IMR-90 (cell line): ENCODE results near the gene SNX5. TPM values are rescaled to one million over a fixed set of nuclear protein-coding genes. Genes with fewer than 3 reads are reported as not detected.

Source experiments
- ATAC-seq: fragments of 200-7000 bp; cut with Tn5 transposase; 2 replicates; pipeline ENCODE4 v1.9.1; 2020; ENCODE audit warnings: low read depth, mild to moderate bottlenecking, moderate library complexity
- BruUV-seq: library from RNA; stranded (reverse); fragments of 400-500 nt; replicated peaks from 2 replicates; lab custom pipeline; 2021; lab: Mats Ljungman, UMichigan
- CTCF ChIA-PET: fragments of 300-600 bp; formaldehyde crosslinking; extraction: SDS; loops from one replicate; lab custom pipeline; 2021; ENCODE audit warnings: antibody characterized with exemption; lab: Yijun Ruan, JAX
- POLR2A ChIA-PET: fragments of 300-600 bp; sonication (Branson Sonifier 250); formaldehyde crosslinking; loops from one replicate; lab custom pipeline; 2022; ENCODE audit warnings: antibody characterized with exemption; ENCODE audit not compliant: unreplicated experiment; lab: Charles Lee
- DNase-seq: peaks from one replicate; pipeline ENCODE4 v3.0.0; 2013
- H2AFZ ChIP-seq: replicated peaks from 2 replicates; pipeline ENCODE3; 2013; ENCODE audit warnings: low read length, mild to moderate bottlenecking; ENCODE audit not compliant: poor library complexity
- H2AK5ac ChIP-seq: 2 replicates; pipeline ENCODE4 v1.6.1; 2013; ENCODE audit warnings: low read depth, low read length, inconsistent platforms
- H2AK9ac ChIP-seq: replicated peaks from 2 replicates; pipeline ENCODE3; 2013; ENCODE audit warnings: mild to moderate bottlenecking, low read depth, low read length, moderate library complexity; ENCODE audit not compliant: poor library complexity
- H2BK120ac ChIP-seq: 2 replicates; pipeline ENCODE4 v1.6.1; 2013; ENCODE audit warnings: low read depth, low read length, inconsistent platforms
- H2BK15ac ChIP-seq: 3 replicates; pipeline ENCODE4 v1.6.1; 2013; ENCODE audit warnings: low read depth, low read length, inconsistent platforms
- H2BK20ac ChIP-seq: 2 replicates; pipeline ENCODE4 v1.6.1; 2013; ENCODE audit warnings: low read depth, mild to moderate bottlenecking, inconsistent platforms, low read length, moderate library complexity
- H2BK5ac ChIP-seq: 2 replicates; pipeline ENCODE4 v1.6.1; 2013; ENCODE audit warnings: mild to moderate bottlenecking, low read depth, low read length, inconsistent platforms; ENCODE audit not compliant: poor library complexity, severe bottlenecking
- H3K14ac ChIP-seq: replicated peaks from 2 replicates; pipeline ENCODE4 v1.6.1; 2013; ENCODE audit warnings: low read depth, low read length, inconsistent platforms
- H3K18ac ChIP-seq: 2 replicates; pipeline ENCODE4 v1.6.1; 2013; ENCODE audit warnings: low read depth, low read length, control low read depth
- H3K23ac ChIP-seq: 2 replicates; pipeline ENCODE4 v1.6.1; 2013; ENCODE audit warnings: low read depth, low read length, inconsistent platforms
- H3K27ac ChIP-seq: 2 replicates; pipeline ENCODE4 v1.5.1; 2013; ENCODE audit warnings: mild to moderate bottlenecking, control low read depth, low read length; ENCODE audit not compliant: insufficient read depth
- H3K27me3 ChIP-seq: 2 replicates; pipeline ENCODE4 v1.6.1; 2013; ENCODE audit warnings: low read length; ENCODE audit not compliant: control insufficient read depth, insufficient read depth
- H3K36me3 ChIP-seq: 2 replicates; pipeline ENCODE4 v1.6.1; 2013; ENCODE audit warnings: low read length, mixed read lengths; ENCODE audit not compliant: control insufficient read depth, insufficient read depth
- H3K4ac ChIP-seq: 2 replicates; pipeline ENCODE4 v1.6.1; 2013; ENCODE audit warnings: low read depth, low read length, inconsistent platforms
- H3K4me1 ChIP-seq: 2 replicates; pipeline ENCODE4 v1.6.1; 2013; ENCODE audit warnings: low read length, mixed read lengths; ENCODE audit not compliant: control insufficient read depth, insufficient read depth
- H3K4me2 ChIP-seq: 2 replicates; pipeline ENCODE4 v1.6.1; 2013; ENCODE audit warnings: low read depth, mild to moderate bottlenecking, control low read depth, low read length, moderate library complexity
- H3K4me3 ChIP-seq: 2 replicates; pipeline ENCODE4 v1.5.1; 2013; ENCODE audit warnings: low read depth, mild to moderate bottlenecking, control low read depth, low read length, moderate library complexity; ENCODE audit not compliant: insufficient read depth
- H3K56ac ChIP-seq: 2 replicates; pipeline ENCODE4 v1.6.1; 2013; ENCODE audit warnings: low read length, inconsistent platforms; ENCODE audit not compliant: insufficient read depth; ENCODE audit errors: extremely low read depth
- H3K79me1 ChIP-seq, 2 experiments: 2 replicates each; pipeline ENCODE4 v1.6.1; 2013; ENCODE audit warnings: low read length in 2 of 2, inconsistent platforms in 1 of 2, low read depth in 1 of 2
- H3K9ac ChIP-seq: 2 replicates; pipeline ENCODE4 v1.6.1; 2013; ENCODE audit warnings: low read depth, low read length, control low read depth
- H3K9me1 ChIP-seq: 2 replicates; pipeline ENCODE4 v1.6.1; 2013; ENCODE audit warnings: low read length, inconsistent platforms; ENCODE audit not compliant: insufficient read depth
- H3K9me3 ChIP-seq: 2 replicates; pipeline ENCODE4 v1.6.1; 2013; ENCODE audit warnings: low read length; ENCODE audit not compliant: control insufficient read depth, insufficient read depth
- H4K20me1 ChIP-seq: 2 replicates; pipeline ENCODE4 v1.6.1; 2013; ENCODE audit warnings: low read length, inconsistent platforms; ENCODE audit not compliant: insufficient read depth
- H4K5ac ChIP-seq: 2 replicates; pipeline ENCODE4 v1.6.1; 2013; ENCODE audit warnings: mild to moderate bottlenecking, low read depth, low read length, control low read depth
- H4K8ac ChIP-seq, 2 experiments: 2 replicates each; pipeline ENCODE4 v1.6.1; 2013; ENCODE audit warnings: low read depth in 2 of 2, low read length in 2 of 2, control low read depth in 1 of 2, inconsistent platforms in 1 of 2
- H4K91ac ChIP-seq: 2 replicates; pipeline ENCODE4 v1.6.1; 2013; ENCODE audit warnings: low read depth, low read length, inconsistent platforms; ENCODE audit not compliant: insufficient read depth
- BHLHE40 ChIP-seq: fragments of 150-350 bp; IDR thresholded peaks from 2 replicates; pipeline ENCODE4 v1.6.1; 2016; ENCODE audit warnings: mild to moderate bottlenecking, low read depth, low read length
- CEBPB ChIP-seq: IDR thresholded peaks from 2 replicates; pipeline ENCODE4 v1.6.1; 2012; ENCODE audit warnings: low read depth, low read length, improper control_type of control experiment
- CHD1 ChIP-seq: IDR thresholded peaks from 2 replicates; pipeline ENCODE4 v1.6.1; 2012; ENCODE audit warnings: low read depth, low read length, improper control_type of control experiment
- CTCF ChIP-seq: conservative IDR thresholded peaks from 2 replicates; pipeline ENCODE4 v1.5.1; 2012; ENCODE audit warnings: mild to moderate bottlenecking, low read depth, low read length, improper control_type of control experiment
- ELK1 ChIP-seq: fragments of 150-350 bp; IDR thresholded peaks from 2 replicates; pipeline ENCODE4 v1.6.1; 2016; ENCODE audit warnings: low read depth, mild to moderate bottlenecking, low read length, moderate library complexity, borderline replicate concordance
- FOS ChIP-seq: fragments of 150-350 bp; IDR thresholded peaks from 2 replicates; pipeline ENCODE4 v1.6.1; 2016; ENCODE audit warnings: low read depth, low read length
- MAZ ChIP-seq: IDR thresholded peaks from 2 replicates; pipeline ENCODE4 v1.6.1; 2012; ENCODE audit warnings: low read depth, mild to moderate bottlenecking, low read length, improper control_type of control experiment, moderate library complexity, borderline replicate concordance
- MXI1 ChIP-seq: IDR thresholded peaks from 2 replicates; pipeline ENCODE4 v1.6.1; 2012; ENCODE audit warnings: low read depth, mild to moderate bottlenecking, low read length, moderate library complexity, borderline replicate concordance
- NFE2L2 ChIP-seq: fragments of 150-350 bp; IDR thresholded peaks from 2 replicates; pipeline ENCODE4 v1.6.1; 2016; ENCODE audit warnings: low read depth, mild to moderate bottlenecking, low read length
- POLR2A ChIP-seq: IDR thresholded peaks from 2 replicates; pipeline ENCODE4 v1.6.1; 2012; ENCODE audit warnings: mild to moderate bottlenecking, low read depth, low read length
- RAD21 ChIP-seq: IDR thresholded peaks from 2 replicates; pipeline ENCODE4 v1.6.1; 2012; ENCODE audit warnings: low read length, improper control_type of control experiment
- RCOR1 ChIP-seq: IDR thresholded peaks from 2 replicates; pipeline ENCODE4 v1.6.1; 2012; ENCODE audit warnings: mild to moderate bottlenecking, low read length, improper control_type of control experiment; ENCODE audit not compliant: insufficient replicate concordance
- RFX5 ChIP-seq: IDR thresholded peaks from 2 replicates; pipeline ENCODE4 v1.8.0; 2012; ENCODE audit warnings: low read depth, mild to moderate bottlenecking, low read length, moderate library complexity
- SMC3 ChIP-seq: fragments of 150-350 bp; IDR thresholded peaks from 2 replicates; pipeline ENCODE4 v1.6.1; 2016; ENCODE audit warnings: low read depth, mild to moderate bottlenecking, antibody characterized with exemption, low read length, moderate library complexity
- USF2 ChIP-seq: fragments of 150-350 bp; IDR thresholded peaks from 2 replicates; pipeline ENCODE4 v1.6.1; 2017; ENCODE audit warnings: mild to moderate bottlenecking, antibody characterized with exemption, low read length, low read depth
- WGBS, 2 experiments: methylation state at CpG; one replicate each; pipeline versions ENCODE4 v1.1.5 to v1.1.7; 2013; ENCODE audit warnings: missing lambda C conversion rate in 2 of 2; ENCODE audit not compliant: insufficient read length in 1 of 2; ENCODE audit errors: extremely low coverage in 2 of 2; 5-methylcytosine and 5-hydroxymethylcytosine counted together
- dilution Hi-C: fragments of 300-500 bp; cut with HindIII; formaldehyde crosslinking; loops from one replicate; pipeline ENCODE4 v1.14.3; 2018; ENCODE audit warnings: low sequenced_read_pairs; ENCODE audit not compliant: unreplicated experiment
- in situ Hi-C: fragments of 300-500 bp; cut with MboI; formaldehyde crosslinking; loops from 3 replicates; pipeline ENCODE4 v1.14.3; 2019; ENCODE audit warnings: low sequenced_read_pairs, inconsistent platforms, mixed read lengths
- intact Hi-C: fragments of 100-400 bp; cut with micrococcal nuclease; formaldehyde crosslinking; loops from 2 replicates; pipeline ENCODE4 v1.10.0; 2022
- polyA plus RNA-seq, 3 experiments: library from polyadenylated mRNA; depleted of rRNA; stranded (reverse); fragments of >200 nt; gene quantifications; 2 replicates each; pipeline ENCODE4 v1.2.3, GENCODE V29; 2012; ENCODE audit warnings: low replicate concordance in 1 of 3
- total RNA-seq: library from RNA; depleted of rRNA; stranded (reverse); fragments of >200 nt; gene quantifications from 2 replicates; pipeline ENCODE4 v1.2.3, GENCODE V29; 2012

The SNX5 gene
- total and polyA plus RNA-seq, 2 of the 4 experiments (the other 2 are of a cell fraction), result 65.4 to 92.8 TPM

- Histone ChIP-seq H3K27ac (no peak overlapping the region), H3K14ac (no peak overlapping the region), H3K9me3 (no peaks in the 10 kb centered on the region), H2AK9ac (no peak overlapping the region), H3K4ac (no peak overlapping the region), H3K23ac (no peak overlapping the region), H2BK20ac (no peak overlapping the region), H2BK15ac (no peak overlapping the region), H3K36me3 (peaks cover 28% of the 10 kb centered on the region), H3K4me2 (no peak overlapping the region), H3K4me3 (no peak overlapping the region), H3K27me3 (no peaks in the 10 kb centered on the region), H3K9me1 (peaks cover 24% of the 10 kb centered on the region), H2AFZ (no peak overlapping the region), H4K20me1 (peaks cover 40% of the 10 kb centered on the region), H2BK120ac (no peak overlapping the region), H3K9ac (no peak overlapping the region), H4K8ac (peak overlapping the region in 1 of 2 experiments; percentile 9; a peak in 1 of 4 replicates), H3K56ac (no peak overlapping the region), H3K18ac (no peak overlapping the region), H3K4me1 (peaks cover 23% of the 10 kb centered on the region), H2BK5ac (no peak overlapping the region), H3K79me1 (peaks cover 12 to 33% of the 10 kb centered on the region in 2 experiments), H4K91ac (no peak overlapping the region), H4K5ac (no peak overlapping the region), H2AK5ac (no peak overlapping the region)
- dilution Hi-C loops (no loop called here), in situ Hi-C loops (no loop called here), intact Hi-C loops (no loop called here)
- ChIA-PET CTCF (no interaction called here), POLR2A (interaction anchor here (0.5 kb wide), 1 partner anchor 369 kb away, joined by 3 read pairs; no protein-coding TSS in a partner anchor)
- no peak for ATAC-seq
- BruUV-seq, result no TSS peak
- DNase-seq, result no peak
- 57% methylated on average over 6 of the region's 6 CpGs; no CpG with 5 or more reads in 1 of the 2 experiments for WGBS, 2 experiments
- TF ChIP-seq POLR2A (no peak), CTCF (no peak), ELK1 (no peak), CHD1 (no peak), RCOR1 (no peak), NFE2L2 (no peak), FOS (no peak), MAZ (no peak), CEBPB (no peak), USF2 (no peak), RAD21 (no peak), BHLHE40 (no peak), SMC3 (no peak), MXI1 (no peak), RFX5 (no peak)
Measured at GRCh38 chr20:17940224-17940971, 28.2 kb downstream of the SNX5 start.
